ENCODE data around the gene COL1A2. TPM values are rescaled to one million over a fixed set of nuclear protein-coding genes. Genes with fewer than 3 reads are reported as not detected.

The COL1A2 gene
- total and polyA plus RNA-seq, 2 of the 4 experiments (the other 2 are of a cell fraction) = 1,211 to 4,454 TPM

DNA sequence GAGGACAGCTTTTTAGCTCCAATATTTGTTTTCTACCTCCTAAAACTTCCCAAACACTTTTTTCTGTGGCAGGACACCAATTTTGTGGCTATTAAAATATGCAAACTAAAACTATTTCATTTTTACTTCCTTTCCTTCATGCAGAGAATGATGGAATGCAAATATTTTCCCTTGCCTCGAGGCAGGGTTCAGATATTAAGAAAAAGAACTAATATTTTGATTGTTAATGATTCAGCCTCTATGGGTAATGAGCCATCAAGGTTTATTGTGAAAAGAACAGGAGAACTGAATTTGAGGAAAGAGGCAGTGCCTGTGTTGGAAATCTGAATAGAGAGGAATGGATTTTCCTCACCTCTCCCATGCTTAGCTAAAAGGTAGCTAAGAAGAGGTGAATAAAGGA, 71.8 kb downstream of the COL1A2 start:
- H2AK5ac ChIP-seq (ENCODE audit: low read depth, low read length) = no peak overlapping the region
- no peak for ATAC-seq (ENCODE audit: low read depth)
- no peak overlapping the region for H3K56ac ChIP-seq (ENCODE audit: extremely low read depth, insufficient read depth, low read length)
- WGBS, 2 experiments (ENCODE audit: extremely low coverage in 2 of 2, insufficient read length in 1 of 2) = no CpG with 5 or more reads among the region's 1 CpG
- no peaks in the 10 kb centered on the region for H3K9me3 ChIP-seq (ENCODE audit: control insufficient read depth, insufficient read depth, low read length)
- no peak overlapping the region for H3K4ac ChIP-seq (ENCODE audit: low read depth, low read length)
- no peak overlapping the region for H2AFZ ChIP-seq (replicated peaks; ENCODE audit: low read length, poor library complexity)
- no peak overlapping the region for H2AK9ac ChIP-seq (replicated peaks; ENCODE audit: low read depth, low read length, poor library complexity)
- no peak for DNase-seq
- no peak overlapping the region for H2BK120ac ChIP-seq (ENCODE audit: low read depth, low read length)
- H4K91ac ChIP-seq (ENCODE audit: insufficient read depth, low read depth, low read length) = no peak overlapping the region
- H3K27me3 ChIP-seq (ENCODE audit: control insufficient read depth, insufficient read depth, low read length) = peaks cover 2% of the 10 kb centered on the region; the same call in 1 of the 2 replicates
- H3K9ac ChIP-seq (ENCODE audit: low read depth, low read length) = no peak overlapping the region
- no peak overlapping the region for H2BK20ac ChIP-seq (ENCODE audit: low read depth, low read length)
- no peak overlapping the region for H3K4me2 ChIP-seq (ENCODE audit: low read depth, low read length)
- no peaks in the 10 kb centered on the region for H3K4me1 ChIP-seq (ENCODE audit: control insufficient read depth, insufficient read depth, low read length)
- H4K5ac ChIP-seq (ENCODE audit: low read depth, low read length) = no peak overlapping the region
- H4K20me1 ChIP-seq (ENCODE audit: insufficient read depth, low read length) = no peaks in the 10 kb centered on the region
- H3K14ac ChIP-seq (replicated peaks; ENCODE audit: low read depth, low read length) = no peak overlapping the region
- TF ChIP-seq MXI1 (IDR thresholded peaks at IDR 0.05; ENCODE audit: borderline replicate concordance, low read depth, low read length) (no peak), BHLHE40 (IDR thresholded peaks at IDR 0.05; ENCODE audit: low read depth, low read length) (no peak), CEBPB (IDR thresholded peaks at IDR 0.05; ENCODE audit: low read depth, low read length) (no peak), NFE2L2 (IDR thresholded peaks at IDR 0.05; ENCODE audit: low read depth, low read length) (no peak), CHD1 (IDR thresholded peaks at IDR 0.05; ENCODE audit: low read depth, low read length) (no peak), MAFK (IDR thresholded peaks at IDR 0.05; ENCODE audit: low read depth, low read length) (no peak), POLR2A (IDR thresholded peaks at IDR 0.05; ENCODE audit: low read depth, low read length) (no peak), RFX5 (IDR thresholded peaks at IDR 0.05; ENCODE audit: low read depth, low read length) (no peak), RAD21 (IDR thresholded peaks at IDR 0.05; ENCODE audit: low read length) (no peak), MAZ (IDR thresholded peaks at IDR 0.05; ENCODE audit: borderline replicate concordance, low read depth, low read length) (no peak), RCOR1 (IDR thresholded peaks at IDR 0.05; ENCODE audit: insufficient replicate concordance, low read length) (no peak), SMC3 (IDR thresholded peaks at IDR 0.05; ENCODE audit: low read depth, low read length) (no peak), FOS (IDR thresholded peaks at IDR 0.05; ENCODE audit: low read depth, low read length) (no peak)
- TF ChIP-seq, protein P1, sequence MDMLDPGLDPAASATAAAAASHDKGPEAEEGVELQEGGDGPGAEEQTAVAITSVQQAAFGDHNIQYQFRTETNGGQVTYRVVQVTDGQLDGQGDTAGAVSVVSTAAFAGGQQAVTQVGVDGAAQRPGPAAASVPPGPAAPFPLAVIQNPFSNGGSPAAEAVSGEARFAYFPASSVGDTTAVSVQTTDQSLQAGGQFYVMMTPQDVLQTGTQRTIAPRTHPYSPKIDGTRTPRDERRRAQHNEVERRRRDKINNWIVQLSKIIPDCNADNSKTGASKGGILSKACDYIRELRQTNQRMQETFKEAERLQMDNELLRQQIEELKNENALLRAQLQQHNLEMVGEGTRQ (IDR thresholded peaks at IDR 0.05; ENCODE audit: low read depth, low read length) = no peak
- TF ChIP-seq, protein P2, sequence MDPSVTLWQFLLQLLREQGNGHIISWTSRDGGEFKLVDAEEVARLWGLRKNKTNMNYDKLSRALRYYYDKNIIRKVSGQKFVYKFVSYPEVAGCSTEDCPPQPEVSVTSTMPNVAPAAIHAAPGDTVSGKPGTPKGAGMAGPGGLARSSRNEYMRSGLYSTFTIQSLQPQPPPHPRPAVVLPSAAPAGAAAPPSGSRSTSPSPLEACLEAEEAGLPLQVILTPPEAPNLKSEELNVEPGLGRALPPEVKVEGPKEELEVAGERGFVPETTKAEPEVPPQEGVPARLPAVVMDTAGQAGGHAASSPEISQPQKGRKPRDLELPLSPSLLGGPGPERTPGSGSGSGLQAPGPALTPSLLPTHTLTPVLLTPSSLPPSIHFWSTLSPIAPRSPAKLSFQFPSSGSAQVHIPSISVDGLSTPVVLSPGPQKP (IDR thresholded peaks at IDR 0.05; ENCODE audit: borderline replicate concordance, low read depth, low read length) = no peak
- TF ChIP-seq, protein P3, sequence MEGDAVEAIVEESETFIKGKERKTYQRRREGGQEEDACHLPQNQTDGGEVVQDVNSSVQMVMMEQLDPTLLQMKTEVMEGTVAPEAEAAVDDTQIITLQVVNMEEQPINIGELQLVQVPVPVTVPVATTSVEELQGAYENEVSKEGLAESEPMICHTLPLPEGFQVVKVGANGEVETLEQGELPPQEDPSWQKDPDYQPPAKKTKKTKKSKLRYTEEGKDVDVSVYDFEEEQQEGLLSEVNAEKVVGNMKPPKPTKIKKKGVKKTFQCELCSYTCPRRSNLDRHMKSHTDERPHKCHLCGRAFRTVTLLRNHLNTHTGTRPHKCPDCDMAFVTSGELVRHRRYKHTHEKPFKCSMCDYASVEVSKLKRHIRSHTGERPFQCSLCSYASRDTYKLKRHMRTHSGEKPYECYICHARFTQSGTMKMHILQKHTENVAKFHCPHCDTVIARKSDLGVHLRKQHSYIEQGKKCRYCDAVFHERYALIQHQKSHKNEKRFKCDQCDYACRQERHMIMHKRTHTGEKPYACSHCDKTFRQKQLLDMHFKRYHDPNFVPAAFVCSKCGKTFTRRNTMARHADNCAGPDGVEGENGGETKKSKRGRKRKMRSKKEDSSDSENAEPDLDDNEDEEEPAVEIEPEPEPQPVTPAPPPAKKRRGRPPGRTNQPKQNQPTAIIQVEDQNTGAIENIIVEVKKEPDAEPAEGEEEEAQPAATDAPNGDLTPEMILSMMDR (conservative IDR thresholded peaks at IDR 0.05; ENCODE audit: low read depth, low read length) = no peak
- no TSS peak for BruUV-seq (replicated peaks)
- H3K27ac ChIP-seq (ENCODE audit: insufficient read depth, low read length) = no peak overlapping the region
- no peak overlapping the region for H3K23ac ChIP-seq (ENCODE audit: low read depth, low read length)
- no peak overlapping the region for H3K4me3 ChIP-seq (ENCODE audit: insufficient read depth, low read depth, low read length)
- no peak overlapping the region for H4K8ac ChIP-seq (ENCODE audit: low read depth in 2 of 2, low read length in 2 of 2)
- ChIA-PET POLR2A (ENCODE audit: unreplicated experiment) (no interaction called here), CTCF (no interaction called here)
- intact Hi-C loops (cut with micrococcal nuclease) (no loop called here), in situ Hi-C loops (cut with MboI; ENCODE audit: low sequenced_read_pairs) (loop anchor here (25.0 kb wide), 1 partner anchor 721 kb away; no protein-coding TSS in a partner anchor), dilution Hi-C loops (cut with HindIII; ENCODE audit: low sequenced_read_pairs, unreplicated experiment) (no loop called here)
- H3K79me1 ChIP-seq (ENCODE audit: low read depth in 1 of 2, low read length in 2 of 2) = no peaks in the 10 kb centered on the region
- no peaks in the 10 kb centered on the region for H3K9me1 ChIP-seq (ENCODE audit: insufficient read depth, low read length)
- no peak overlapping the region for H2BK5ac ChIP-seq (ENCODE audit: low read depth, low read length, poor library complexity, severe bottlenecking)
- no peak overlapping the region for H3K18ac ChIP-seq (ENCODE audit: low read depth, low read length)
- no peaks in the 10 kb centered on the region for H3K36me3 ChIP-seq (ENCODE audit: control insufficient read depth, insufficient read depth, low read length)
- no peak overlapping the region for H2BK15ac ChIP-seq (ENCODE audit: low read depth, low read length)
